NCI-H345 treated with DMSO at 0.1 percent for 48 hours (cell line): Measurements from ENCODE around the gene KDM3B.
"Not testable (repeated sequence)": the region's sequence is repeated elsewhere in the genome, so short reads cannot be mapped to it uniquely, and the experiment has no call there.

ENCODE experiments used
- DNase-seq: peaks from one replicate; lab custom pipeline; 2025; ENCODE audit not compliant: unreplicated experiment; lab: John Stamatoyannopoulos, UW

Gene KDM3B

DNA sequence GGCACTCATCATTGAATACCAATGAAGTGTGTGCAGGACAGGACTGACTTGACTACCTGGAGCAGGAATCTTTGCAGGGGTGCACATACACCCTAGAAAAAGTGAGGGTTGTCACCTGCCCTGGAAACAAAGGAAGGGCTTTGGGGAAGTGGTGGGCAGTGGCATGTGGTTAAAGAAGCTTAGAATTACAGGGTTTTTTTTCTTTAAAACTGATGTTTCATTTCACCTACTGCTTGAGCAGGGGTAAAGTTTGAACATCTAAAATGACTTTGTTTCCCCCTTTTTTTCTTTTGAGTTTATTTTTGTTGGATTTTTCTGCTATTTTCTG, 2.0 kb upstream of the KDM3B start:
- DNase-seq: no peak

DNA sequence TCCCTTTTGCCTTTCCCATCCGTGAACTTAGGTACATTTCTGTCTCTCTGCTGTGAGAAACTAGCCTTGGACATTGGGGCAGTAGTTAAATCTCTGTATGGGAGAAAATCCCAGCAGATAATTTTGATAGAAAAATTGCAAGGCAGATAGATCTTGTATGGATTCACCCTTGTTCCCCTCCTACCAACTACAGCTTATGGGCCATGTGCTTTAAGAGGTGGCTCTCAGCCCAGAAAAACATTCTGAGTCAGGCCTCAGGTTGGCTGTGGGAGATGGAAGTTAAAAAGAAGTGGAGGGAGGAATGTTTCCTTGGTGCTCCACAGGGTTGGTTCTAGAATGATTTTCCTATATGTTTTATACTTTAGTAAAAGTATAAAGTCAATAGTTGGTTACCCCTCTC, 1.4 kb upstream of the KDM3B start:
- DNase-seq: no peak

DNA sequence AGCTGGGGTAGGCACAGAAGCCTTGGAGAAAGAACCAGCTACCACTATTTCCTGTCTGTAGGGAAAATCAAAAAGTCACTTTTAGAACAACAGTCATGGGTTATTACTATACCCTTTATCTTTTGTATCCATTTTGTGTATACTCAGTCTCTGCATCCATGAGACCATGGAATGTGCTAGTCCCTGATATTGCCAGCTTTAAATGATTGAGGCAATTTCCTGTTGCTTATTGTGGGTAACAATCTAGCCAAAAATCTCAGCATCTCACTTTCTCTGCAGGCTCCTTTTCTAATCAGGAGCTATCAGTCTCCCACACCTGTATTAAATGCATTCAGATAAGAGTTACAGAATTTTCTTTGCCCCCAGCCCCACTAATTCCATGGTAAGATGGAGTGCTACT, 968 bp upstream of the KDM3B start:
- DNase-seq: no peak

DNA sequence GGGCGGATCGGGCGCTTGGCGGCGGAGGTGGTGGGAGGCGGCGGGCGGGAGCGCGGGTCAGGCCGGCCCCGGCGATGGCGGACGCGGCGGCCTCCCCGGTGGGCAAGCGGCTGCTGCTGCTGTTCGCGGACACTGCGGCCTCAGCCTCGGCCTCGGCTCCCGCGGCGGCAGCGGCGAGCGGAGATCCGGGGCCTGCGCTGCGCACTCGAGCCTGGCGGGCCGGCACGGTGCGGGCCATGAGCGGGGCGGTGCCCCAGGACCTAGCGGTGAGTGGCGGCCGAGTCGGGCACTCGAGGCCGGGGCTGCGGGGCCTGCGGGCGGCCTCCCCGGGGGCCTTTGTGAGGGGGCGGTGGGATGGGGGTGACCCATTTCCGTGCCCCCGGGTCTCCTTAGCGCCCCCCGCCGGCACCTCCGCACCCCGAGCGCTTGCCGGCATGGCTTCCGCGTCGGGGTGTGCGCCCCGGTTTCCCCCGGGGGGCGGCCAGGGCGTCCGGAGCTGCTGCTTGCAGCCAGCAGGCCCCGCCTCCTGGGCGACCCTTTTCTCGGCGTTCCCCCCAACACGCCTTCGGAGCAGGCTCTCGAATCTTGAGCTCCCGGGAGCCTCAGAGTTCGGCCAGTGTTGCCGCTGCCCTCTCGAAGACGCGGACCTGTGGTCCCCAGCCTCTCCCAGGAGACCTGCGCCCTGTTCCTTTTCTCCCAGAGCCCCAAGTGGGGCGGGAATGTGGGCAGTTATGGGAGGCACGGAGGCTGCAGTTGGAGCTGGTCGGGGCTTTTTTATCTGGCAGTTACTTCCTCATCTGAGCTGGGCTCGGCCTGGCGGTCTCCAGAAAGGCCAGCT, 456 bp downstream of the KDM3B start:
- peak; percentile 19 for DNase-seq

DNA sequence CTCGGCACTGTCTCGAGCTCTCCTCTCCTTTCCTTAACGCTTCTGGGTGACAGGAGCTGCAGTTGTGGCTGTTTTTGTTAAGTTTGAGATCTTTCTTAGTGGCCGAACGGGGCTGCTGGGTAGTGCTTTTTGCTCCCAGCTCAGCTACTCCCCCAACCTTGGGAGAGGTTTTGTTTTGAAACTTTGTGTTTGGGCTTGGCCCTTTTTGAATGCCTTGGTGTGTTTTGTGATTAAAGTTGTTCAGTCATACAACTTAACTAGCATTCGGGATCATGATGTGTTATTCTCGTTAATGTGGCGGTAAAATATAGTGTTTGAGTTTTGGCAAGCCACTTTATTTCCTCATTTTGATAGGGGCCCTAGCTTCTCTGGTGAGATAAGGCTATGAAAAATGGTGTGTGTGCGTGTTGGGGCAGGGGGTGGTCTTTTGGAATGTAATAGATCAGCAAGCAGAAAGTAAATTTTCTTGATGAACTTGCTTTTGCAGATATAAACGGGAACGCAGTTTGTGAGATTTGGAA, 1.1 kb downstream of the KDM3B start:
- no peak for DNase-seq

DNA sequence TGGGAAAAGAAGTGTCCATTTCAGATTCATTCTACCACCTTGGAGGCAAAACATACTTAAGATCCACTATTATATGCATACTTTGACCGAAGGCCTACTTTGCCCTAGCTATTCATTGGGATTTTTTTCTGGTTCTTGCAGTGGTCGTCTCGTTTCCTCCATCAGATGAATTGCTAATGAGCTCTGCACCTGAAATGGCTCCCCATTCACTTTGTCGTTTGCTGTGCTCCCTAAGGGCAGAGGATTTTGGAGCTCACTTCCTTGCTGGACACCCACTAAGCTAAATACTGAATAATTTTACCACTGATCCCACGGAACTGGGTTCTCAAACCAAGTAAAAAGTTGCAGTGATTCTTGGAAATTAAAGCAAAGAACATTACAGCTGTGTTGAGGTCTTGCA, 1.9 kb downstream of the KDM3B start:
- no peak for DNase-seq

DNA sequence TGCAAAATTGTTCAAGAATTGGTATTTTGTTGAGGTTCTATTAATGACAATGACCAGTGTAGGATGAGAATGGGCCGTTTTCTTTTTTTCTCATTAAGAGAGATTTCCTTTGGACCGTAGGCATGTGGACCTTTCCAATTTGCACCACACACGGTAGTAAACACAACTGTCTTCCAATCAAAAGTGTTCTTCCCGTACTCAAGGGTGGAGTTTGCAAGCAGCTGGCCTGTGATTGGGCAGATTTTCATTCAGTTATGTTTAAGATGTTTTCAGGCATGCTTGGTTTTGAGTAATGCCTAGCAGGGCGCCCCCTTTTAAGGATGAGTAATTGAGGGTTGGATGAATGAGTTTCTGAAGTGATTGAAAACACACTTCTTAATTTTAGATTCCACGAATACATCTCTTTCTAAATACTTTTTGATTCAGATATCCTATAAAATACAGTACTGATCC, 2.5 kb downstream of the KDM3B start:
- DNase-seq: no peak

DNA sequence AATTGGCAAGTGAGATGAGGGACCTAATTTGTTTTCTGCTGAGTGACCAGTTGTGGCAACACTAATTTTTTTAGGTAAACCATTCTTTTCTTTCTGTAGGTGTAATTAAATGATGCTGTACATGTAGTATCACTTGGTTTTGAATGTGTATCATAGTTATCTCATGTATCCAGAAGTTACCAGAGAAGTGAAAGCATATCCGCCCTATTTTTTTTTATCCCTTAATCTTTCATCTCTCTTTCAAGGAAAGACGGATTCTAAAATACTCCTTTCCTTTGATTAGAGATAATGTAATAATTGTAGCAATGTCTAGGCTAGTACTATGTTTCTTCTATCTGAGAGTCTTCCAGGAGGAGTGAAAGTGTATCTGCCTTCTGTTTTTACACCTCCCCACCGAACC, 7.1 kb downstream of the KDM3B start:
- DNase-seq: no peak

DNA sequence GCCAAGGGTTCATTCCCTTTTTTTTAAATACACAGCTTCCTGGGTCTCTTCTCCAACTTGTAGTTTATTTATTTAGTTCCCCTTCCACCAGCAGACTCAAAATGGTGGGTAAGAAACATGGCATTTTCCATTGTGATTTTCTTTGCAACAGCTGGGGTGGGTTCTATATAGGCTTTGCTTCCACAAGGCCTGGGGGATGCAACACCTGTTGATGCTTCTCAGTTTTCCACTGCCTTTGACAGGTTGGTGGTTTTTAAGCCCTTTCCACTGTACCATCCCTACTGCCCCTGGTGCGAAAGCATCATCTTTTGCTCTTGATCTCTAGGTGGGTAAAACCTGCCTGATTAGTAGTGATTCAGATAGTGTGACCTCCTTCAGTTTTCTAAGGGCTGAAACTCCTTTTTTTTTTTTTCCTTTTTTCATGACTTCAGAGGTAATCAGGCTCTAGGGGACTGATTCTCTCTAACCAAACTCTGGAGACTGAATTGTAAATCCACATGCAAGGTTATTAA, 8.5 kb downstream of the KDM3B start:
- no peak for DNase-seq

DNA sequence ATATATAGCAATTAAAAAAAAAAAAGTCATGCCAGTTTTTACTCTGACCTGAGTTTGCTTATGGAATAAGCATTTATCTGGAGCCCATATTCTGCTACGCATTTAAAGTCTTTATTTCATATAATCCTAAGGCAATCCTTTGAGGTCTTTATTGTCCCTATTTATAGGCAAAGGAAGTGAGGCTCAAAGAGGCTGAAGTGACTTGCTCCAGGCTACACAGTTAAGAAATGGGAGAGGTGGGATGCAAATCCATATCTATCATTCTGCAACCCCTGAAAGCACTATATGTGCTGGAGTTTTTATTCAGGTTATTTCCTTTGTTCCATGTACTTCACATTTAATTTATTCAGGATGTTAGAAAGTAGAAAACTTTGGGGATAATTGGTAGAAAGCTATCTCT, 12.1 kb downstream of the KDM3B start:
- DNase-seq: no peak

DNA sequence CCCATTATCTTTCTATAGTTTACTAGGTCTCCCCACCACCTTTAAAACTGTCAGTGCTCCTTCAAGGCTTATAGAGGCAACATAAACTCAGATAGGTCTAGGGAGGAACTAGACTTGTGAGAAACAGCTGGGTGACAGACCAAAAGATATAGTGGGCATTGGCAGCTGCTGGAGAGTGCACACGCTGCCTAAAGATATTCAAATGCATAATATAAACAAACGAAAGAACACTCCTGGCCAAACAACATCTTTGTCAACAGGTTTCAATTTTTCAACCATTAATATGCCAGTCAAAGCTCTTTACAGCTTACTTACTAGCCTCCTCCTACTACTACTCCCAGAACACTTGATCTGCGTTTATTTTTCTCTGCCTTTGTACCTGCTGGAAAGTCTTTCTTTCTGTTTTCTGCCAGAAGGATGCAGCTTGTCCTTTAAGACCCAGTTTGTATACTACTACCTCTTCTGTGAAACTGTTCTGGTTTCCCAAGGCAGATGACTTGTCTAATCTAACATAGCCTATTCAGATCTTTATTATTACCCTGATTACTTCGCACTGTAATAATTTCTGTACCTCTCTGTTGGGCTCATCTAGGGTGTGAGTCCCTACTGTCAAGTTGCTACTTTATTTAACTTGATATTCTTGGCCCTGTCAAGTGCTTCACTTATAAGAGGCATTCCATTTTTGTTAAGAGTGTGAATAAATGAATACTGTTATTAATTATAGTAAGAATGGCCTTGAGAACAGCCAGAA, 14.3 kb downstream of the KDM3B start:
- no peak for DNase-seq

DNA sequence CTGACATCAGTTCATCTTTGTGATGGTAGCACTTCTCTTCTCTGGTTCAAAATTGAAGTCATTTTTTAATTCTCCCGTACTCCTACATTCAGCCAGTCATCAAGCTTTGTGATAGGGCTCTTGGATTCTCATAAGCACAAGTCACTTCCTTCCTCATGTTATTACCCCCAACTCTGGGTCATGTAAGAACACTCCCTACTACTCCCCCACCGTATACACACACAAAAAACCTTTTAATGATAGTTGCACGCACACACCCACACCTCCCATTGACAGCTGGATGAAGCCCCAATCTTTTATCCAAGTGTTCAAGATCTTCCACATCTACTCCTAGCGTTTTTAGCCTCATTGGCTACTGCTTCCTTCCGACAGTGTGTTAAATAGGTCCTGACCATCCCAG, 16.8 kb downstream of the KDM3B start:
- DNase-seq: no peak

DNA sequence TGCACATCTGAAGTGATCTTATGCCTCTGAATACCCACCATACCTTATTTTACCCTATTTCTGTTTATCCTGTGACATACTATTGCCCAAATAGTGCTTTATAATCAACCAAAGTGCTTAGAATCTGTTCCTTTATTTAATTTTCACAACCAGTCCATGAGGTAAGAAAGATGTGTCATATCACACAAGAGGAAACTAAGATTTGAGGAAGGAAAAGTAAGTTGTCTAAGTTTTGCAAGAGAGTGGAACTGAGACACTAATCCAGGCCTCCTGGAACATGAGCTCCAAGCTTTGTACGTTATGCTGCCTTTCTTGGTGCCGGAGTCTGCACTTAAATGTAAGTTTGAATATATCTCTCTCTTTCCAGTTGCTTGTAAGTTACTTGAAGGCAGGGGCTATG, 17.2 kb downstream of the KDM3B start:
- DNase-seq: no peak

DNA sequence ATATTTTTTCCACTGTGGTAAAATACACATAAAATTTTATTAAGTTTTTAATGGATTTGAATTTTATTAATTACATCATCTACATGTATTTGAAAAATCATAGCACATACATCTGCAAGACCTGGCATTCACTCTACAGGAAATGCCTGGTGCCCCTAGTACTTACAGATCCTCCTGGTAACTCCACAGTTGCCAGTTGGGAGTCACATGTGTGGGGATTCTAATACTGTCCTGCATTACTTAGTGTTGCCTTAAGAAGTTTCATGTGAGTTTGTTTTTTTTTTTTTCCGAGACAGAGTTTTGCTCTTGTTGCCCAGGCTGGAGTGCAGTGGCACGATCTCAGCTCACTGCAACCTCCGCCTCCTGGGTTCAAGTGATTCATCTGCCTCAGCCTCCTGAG, 18.1 kb downstream of the KDM3B start:
- no peak for DNase-seq

DNA sequence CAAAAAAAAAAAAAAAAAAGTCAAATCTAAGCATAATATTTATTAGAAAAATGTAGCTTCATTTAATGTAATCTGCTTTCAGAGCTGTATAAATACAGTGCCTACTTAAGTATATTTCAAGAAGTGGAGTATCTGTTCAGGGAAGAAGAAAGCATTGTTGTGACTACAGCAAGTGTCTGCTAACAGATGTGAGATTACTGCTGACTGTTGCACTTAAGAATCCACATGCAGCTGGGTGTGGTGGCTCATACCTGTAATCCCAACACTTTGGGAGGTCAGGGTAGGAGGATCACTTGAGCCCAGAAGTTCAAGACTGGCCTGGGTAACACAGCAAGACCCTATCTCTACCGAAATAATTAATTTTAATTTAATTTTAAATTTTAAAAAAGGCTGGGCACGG, 19.0 kb downstream of the KDM3B start:
- DNase-seq: no peak

DNA sequence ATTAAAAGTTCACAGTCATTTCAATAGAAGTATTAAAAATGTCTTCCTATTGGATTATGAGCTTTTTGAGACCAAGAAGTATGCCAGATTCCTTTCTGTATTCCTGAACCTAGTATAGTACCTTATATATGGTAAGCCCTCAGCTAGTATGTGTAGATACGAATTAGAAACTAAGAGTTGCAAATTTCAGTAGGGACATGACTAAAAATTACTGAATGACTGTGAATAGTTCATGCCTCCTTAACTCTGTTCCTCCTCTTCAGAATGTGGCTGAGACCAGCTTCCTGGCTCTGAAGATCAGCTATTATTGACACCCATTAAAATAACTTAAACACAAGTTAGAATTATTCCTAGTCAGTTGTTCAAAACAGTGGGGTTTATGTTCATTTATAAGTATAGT, 19.7 kb downstream of the KDM3B start:
- no peak for DNase-seq

DNA sequence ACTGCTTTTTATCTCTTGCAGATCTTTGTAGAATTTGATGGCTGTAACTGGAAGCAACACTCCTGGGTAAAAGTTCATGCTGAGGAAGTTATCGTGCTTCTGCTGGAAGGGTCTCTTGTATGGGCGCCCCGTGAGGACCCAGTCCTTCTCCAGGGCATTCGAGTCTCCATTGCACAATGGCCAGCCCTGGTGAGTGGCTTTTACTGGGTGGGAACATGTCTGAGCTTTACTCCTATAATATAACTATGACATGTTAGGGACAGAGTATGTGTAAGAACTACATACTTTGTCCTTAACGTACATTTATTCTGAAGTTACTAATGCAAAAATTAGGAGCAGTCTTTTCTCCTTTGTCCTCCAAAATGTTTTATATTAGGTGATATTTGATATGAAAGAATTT, 20.2 kb downstream of the KDM3B start:
- DNase-seq: no peak

DNA sequence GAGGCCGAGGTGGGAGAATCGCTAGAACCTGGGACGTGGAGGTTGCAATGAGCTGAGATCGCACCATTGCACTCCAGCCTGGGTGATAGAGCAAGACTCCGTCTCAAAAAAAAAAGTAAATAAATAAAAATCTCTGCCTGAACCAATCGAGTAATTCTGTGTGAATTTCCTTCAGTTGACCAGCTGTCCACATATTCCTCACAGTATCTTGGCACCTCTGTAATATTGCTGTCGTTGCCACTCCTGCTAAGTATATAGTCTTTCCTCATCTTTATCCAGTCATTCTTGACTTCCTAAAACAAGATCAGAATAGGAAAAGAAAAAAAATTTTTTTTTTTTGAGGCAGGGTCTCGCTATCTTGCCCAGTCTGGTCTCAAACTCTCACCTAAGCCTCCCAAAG, 29.9 kb downstream of the KDM3B start:
- DNase-seq: no peak

DNA sequence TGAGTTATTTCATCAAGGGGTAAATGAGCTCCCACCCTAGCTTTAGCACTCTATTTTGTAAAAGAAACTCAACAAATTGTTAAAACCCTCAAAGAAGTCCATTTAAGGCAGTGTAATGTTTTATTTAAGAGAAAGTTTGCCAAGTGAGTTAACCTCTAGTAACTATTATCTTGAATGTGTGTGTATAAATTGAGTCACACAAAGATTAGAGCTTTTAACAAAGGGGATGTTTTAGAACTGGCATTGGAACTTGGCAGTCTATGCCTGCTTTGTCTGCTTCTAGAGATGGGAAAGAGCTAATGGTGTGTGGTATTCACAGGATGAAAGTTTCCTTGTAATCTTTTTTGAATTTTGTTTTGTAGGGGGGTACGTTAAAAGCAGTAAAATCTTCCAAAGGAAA, 33.2 kb downstream of the KDM3B start:
- no peak for DNase-seq

DNA sequence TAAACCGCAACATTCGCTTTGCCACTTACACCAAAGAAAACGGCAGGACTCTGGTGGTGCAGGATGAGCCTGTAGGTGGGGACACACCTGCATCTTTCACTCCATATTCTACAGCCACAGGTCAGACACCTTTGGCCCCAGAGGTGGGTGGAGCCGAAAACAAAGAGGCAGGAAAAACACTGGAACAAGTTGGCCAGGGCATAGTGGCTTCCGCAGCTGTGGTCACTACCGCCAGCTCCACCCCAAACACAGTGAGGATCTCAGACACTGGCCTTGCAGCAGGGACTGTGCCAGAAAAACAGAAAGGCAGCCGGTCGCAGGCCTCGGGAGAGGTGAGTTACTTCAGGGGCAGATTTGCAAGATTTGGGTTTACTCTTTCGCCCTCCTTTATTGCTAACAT, 33.8 kb downstream of the KDM3B start:
- no peak for DNase-seq

DNA sequence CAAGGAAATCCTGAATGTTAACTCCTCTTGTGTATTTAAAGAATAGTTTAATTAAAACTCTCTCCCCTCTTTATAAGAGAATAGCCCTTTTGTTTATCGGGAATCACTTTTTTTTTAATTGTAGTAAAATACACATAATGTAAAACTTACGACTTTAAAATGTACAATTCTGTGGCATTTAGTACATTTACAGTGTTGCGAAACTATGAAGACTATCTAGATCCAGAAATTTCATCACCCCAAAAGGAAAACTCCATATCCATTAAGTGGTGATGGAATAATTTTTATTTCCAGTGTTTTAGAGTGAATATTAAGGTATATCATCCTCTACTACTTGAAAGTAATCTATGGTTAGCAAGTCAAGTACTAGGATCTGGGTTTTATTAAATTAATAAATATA, 36.8 kb downstream of the KDM3B start:
- DNase-seq: no peak

DNA sequence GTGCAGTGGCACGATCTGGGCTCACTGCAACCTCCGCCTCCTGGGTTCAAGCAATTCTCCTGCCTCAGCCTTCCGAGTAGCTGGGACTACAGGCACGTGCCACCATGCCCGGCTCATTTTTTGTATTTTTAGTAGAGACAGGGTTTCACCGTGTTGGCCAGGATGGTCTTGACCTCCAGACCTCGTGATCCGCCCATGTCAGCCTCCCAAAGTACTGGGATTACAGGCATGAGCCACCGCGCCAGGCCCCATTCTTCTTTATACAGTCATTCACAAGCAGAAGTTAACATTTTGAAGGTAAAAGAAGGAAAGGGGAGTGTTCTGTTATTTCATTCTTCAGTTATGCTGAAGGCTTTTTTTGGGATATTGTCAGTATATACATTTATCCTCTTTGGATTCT, 37.4 kb downstream of the KDM3B start:
- not testable (repeated sequence) for DNase-seq
